HEK293 (cell line): ENCODE results near the gene ADI1.

Experiments used
- CTCF ChIP-seq: fragments of 450-650 bp; formaldehyde crosslinking; IDR thresholded peaks from 2 replicates; pipeline ENCODE4 v1.5.1; 2016; ENCODE audit warnings: missing biosample characterization, missing genetic modification characterization
- IKZF3 ChIP-seq: fragments of 450-650 bp; IDR thresholded peaks from 2 replicates; pipeline ENCODE4 v1.5.0; 2018; ENCODE audit warnings: missing biosample characterization, mild to moderate bottlenecking, missing genetic modification characterization, moderate library complexity
- ZNF174 ChIP-seq: fragments of 450-650 bp; formaldehyde crosslinking; IDR thresholded peaks from 2 replicates; pipeline ENCODE4 v1.5.0; 2017; ENCODE audit warnings: missing biosample characterization, mild to moderate bottlenecking, missing genetic modification characterization
- ZNF274 ChIP-seq, 2 experiments: fragments of 200-500 bp in 1 of 2; fragments of 450-650 bp in 1 of 2; sonication (Bioruptor generic) in 1 of 2; formaldehyde crosslinking in 1 of 2; IDR thresholded peaks; 2 replicates each; pipeline versions ENCODE4 v1.5.1 to v1.6.1; 2014 to 2016; ENCODE audit warnings: borderline replicate concordance in 1 of 2, inconsistent platforms in 1 of 2, low read length in 1 of 2, missing biosample characterization in 1 of 2, missing genetic modification characterization in 1 of 2

- no peak for TF ChIP-seq IKZF3
- TF ChIP-seq CTCF: no peak
- TF ChIP-seq ZNF274 (IDR thresholded peaks at IDR 0.05; ENCODE audit: low read length): no peak
- no peak for TF ChIP-seq ZNF274 (tag by site-specific recombination; IDR thresholded peaks at IDR 0.05; ENCODE audit: borderline replicate concordance)
- TF ChIP-seq ZNF174 (tag by site-specific recombination): no peak
Observed at GRCh38 chr2:3481736-3482362, 37.5 kb downstream of the ADI1 start.
